ENCODE measurements around the gene PPP1R37.
"Not testable (repeated sequence)": the region's sequence is repeated elsewhere in the genome, so short reads cannot be mapped to it uniquely, and the experiment has no call there.

The PPP1R37 gene

DNA sequence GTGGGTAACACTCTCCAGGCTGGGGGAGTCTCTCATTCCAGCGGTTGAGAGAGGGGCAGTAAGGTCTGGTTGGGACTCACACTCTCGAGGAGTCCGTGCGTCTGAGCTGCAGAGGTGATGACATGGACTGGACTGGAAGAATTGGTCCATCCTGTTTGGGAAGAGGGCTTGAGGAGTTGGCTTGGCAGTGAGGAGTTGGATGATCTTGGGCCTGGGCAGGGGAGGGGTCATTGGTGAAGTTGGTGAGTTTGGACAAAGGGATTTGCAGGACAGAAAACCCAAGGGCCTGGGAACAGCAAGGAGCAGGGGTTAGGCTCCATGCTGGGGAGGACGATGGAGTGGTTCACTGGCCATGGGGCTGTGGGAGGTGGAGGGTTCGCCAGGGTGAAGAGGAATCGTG lies 3.7 kb downstream of the PPP1R37 start:
- no peak for DNase-seq

- DNase-seq: no peak
Observed at GRCh38 chr19:45097450-45097775, 4.4 kb downstream of the PPP1R37 start.

DNA sequence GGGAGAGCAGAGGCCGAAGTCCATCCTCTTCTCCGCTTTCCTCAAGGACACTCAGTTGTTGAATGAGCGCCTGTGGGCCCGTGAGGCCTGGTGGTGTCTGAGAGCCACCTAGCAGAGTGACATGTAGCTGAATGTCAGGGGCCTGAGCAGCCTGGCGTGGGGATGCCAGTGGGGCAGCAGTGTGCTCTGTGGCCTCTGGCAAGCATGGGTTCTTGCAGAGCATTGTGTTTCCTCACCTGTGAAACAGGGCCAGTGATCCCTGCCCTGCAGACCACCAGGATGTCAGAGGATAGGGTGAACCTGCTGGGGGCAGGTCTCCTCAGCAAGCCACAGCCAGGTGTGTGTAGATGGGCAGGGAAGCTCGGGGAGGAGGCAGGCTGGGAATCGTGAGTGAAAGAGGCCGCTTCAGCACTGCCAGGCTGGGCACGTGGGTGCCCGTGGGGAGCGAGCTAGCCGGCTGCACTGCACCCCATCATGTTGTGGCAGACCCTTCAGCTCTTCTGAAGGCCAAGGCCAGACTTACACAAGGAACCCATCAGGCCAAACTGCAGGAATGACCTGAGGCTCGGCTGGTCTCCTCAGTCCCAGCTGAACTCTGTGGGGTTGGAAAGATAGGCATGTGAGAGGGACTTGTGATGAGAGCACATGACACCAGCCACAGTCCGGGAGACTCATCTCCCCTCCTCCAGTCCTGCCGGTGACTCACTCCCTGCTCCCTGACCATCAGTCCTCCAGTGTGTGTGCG lies 5.0 kb downstream of the PPP1R37 start:
- peak; percentile 45 for DNase-seq

- DNase-seq: peak; percentile 65
Observed at GRCh38 chr19:45098521-45099466, 5.8 kb downstream of the PPP1R37 start.

GRCh38 chr19:45099467-45100191 lies 6.7 kb downstream of the PPP1R37 start:
- DNase-seq: no peak

DNA sequence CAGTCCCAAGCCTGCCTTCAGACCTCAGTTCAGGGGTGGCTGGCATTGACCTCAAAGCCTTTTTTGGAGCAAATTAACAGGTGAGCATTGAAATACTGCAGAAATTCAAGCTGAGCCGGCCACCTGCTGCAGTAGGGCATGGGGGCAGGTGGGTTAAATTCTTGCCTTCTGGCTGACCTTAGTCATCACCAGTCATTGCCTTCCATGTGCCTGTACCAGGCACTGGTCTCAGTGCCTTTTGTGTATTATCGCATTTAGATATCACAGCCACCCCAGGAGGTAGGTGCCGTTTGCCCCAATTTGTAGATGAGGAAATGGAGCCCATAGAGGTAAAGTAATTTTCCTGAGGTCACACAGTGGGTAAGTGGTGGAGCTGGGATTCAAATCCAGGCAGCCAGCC lies 7.2 kb downstream of the PPP1R37 start:
- no peak for DNase-seq

GRCh38 chr19:45100846-45101252 lies 7.9 kb downstream of the PPP1R37 start:
- no peak for DNase-seq

- DNase-seq: no peak
Observed at GRCh38 chr19:45101806-45102205, 8.8 kb downstream of the PPP1R37 start.

DNA sequence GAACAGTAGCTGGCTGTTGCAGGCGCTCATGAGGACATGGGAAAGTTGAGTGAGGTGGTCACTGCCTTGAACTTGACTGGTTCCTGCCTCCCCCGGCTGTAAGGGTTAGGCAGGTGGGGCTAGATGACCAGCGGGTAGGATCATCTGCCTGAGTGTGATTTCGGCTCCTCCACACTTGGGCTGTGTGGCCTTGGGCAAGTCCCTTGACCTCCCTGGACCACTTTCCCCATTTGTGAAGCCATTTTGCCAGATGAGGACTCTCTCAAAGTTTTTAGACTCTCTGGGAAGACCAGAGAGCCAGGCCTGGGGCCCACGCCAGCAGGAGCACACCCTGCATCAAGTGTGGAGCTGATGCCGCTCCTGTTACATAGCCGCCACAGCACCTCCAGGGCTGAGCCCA lies 9.5 kb downstream of the PPP1R37 start:
- no peak for DNase-seq

GRCh38 chr19:45103156-45103507 lies 10.2 kb downstream of the PPP1R37 start:
- peak; percentile 54 for DNase-seq

GRCh38 chr19:45103508-45104319 lies 10.7 kb downstream of the PPP1R37 start:
- peak; percentile 86 for DNase-seq

DNA sequence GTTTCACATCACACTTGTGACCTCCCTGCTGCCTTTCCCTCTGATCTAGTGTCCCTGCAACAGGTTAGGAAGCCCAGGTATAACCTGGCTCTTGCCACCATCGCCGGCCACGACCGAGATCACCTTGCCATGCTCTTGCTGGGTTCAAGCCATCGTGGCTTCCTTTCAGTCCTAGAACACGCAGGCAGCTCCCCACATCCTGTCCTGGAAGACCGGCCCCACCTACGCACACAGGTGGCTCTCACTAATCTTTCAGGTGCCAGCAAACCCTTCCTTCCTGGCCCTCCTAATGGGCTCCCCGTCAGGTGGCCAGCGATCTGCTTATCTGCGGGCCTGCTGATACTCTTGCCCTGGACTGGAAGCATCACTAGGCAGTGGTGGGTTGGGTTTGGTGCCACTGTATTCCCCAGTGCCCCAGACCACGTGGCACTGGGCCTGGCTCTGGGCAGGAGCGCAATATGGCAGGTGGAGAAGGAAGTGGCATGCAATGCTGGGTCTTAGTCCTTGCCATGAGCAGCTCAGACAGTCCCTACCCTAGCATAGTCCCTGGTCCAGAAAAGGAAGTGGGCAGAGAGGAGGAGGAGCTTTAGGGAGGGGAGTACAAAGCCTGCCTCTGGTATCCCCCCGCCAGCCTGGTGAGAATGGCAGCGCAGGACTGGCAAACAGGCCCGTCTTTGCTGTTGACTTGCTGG lies 11.8 kb downstream of the PPP1R37 start:
- peak; percentile 21 for DNase-seq

- DNase-seq: not testable (repeated sequence)
Observed at GRCh38 chr19:45106363-45106762, 13.4 kb downstream of the PPP1R37 start.

DNA sequence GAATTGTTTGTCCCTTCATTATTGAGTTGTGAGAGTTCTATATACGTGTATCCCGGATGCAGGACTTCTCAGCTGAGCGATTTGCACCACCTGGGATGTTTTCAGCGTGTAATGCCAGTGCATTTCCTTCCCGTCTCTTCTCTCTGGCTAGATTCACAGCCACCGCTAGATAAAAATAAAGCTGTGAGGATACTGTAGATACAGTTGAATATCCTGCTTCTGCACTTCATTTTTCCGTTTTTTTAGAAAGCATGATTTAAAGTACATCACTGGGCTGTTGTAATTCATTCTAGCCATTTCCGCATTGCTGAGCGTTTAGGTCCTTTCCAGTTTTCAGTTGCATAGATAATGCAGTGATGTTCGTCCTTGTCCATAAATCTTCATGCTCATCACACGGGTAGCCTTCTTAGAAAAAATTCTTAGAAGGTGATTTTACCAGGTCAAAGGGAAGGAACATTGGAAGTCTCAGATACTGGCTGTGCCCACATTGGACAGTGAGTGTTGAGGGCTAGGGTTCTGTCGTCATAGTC lies 14.7 kb downstream of the PPP1R37 start:
- DNase-seq: no peak

DNA sequence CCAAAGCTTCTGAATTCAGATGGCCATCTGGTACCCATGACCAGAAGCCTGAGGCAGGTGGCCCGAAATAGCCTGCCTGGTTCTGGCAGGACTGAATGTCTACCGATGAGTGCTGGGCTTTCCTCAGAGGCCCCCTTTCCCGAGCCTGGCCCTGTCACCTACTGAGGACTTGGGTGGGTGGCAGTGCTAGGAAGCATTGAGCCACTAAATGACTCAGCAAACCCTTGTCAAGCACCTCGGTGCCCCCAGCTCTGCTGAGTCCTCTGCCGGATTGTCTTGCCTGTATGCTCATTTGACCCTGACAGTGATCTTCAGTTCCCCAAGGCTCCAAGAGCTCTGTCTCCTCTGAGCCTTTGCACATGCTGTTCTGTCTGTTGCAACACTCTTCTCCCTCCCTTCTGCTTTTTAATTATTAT lies 17.9 kb downstream of the PPP1R37 start:
- no peak for DNase-seq

GRCh38 chr19:45112111-45112827 lies 19.3 kb downstream of the PPP1R37 start:
- no peak for DNase-seq

GRCh38 chr19:45113628-45114027 lies 20.6 kb downstream of the PPP1R37 start:
- DNase-seq: peak; percentile 95

DNA sequence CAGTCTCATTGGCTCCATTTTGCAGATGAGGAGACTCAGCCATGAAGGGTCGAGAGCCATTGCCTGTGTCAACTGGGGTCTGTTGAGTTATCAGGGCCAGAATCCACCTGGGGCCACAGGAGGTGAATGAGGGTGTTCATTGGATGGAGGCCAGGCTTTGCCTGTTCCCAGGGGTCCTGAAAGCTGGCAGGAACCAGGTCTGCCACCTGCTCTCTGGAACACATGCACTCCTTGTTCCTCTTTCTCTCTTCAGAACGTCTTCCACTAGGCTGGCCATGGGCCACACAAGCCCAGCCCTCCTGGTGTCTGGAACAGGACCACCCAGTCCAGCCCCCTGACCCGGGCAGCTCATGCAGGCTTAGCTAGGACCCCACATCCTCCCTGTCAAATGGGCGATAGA lies 21.1 kb downstream of the PPP1R37 start:
- no peak for DNase-seq

DNA sequence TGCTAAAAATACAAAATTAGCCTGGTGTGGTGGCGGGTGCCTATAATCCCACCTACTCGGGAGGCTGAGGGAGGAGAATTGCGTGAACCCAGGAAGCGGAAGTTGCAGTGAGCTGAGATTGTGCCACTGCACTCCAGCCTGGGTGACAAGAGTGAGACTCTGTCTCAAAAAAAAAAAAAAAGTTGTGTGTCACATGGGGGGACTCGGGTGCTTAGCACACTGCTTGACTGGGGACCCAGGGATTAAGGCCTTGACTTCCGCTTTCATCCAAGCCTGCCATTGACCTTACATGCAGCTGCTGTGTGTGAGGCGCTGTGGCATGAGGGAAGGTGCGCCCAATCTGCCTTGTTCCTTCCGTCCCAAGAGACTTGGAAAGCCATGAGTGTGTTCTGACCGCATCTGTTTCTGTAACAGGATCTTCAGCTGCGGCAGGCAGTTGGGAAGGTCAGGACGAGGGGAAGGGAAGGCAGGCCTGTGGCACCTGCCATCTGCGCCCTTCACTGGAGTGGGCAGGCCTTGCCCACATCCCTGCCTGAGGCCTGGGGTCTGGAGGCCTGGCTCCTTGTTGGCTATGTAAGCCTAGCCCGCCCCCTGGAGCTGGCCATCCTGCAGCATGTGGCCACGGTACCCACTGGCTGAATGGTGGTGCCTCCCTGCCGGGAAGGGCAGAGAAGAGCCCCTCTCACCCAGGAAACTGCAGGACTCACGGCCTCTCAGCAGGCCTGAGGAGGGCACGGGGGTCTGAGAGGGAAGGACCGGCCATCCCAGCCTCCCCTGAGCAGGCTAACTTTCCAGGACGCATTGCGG lies 23.0 kb downstream of the PPP1R37 start:
- DNase-seq: peak; percentile 71

- peak; percentile 78 for DNase-seq
Observed at GRCh38 chr19:45117167-45117594, 24.2 kb downstream of the PPP1R37 start.
